ENCODE results near the gene NKG7.

NKG7 gene

DNA sequence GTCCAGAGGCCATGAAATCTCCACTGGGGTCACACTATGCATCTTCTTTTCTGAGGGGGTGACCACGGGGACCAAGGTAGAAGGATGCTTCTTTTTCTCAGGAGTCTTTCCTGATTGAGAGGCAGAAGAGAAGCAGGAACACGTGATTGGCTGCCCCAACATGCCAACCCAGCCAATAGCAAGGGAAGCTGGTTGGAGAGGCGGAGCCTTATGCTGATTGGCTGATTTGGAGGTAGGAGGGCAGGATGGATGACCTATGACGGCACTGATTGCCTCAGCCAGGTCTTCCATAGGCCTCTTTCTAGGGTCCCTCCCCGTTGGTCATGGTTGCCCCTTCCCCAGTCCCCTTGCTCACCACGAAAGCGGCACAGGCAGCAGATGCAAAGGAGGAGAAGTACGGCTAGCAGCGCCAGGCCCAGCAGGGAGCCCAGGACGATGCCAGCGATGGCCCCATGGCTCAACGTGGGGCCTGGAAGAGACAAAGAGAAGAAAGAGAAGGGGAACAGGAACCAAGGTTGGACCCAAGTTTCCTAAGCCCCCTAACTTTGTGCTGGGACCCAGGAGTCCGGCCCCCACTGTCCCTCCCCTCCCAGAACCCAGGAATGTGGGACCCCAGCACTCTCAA is 38.5 kb downstream of the NKG7 start:
- DNase-seq = no peak

- DNase-seq = no peak
Measured at GRCh38 chr19:51331716-51332115, 40.7 kb downstream of the NKG7 start.

- no peak for DNase-seq
Measured at GRCh38 chr19:51331193-51331592, 41.3 kb downstream of the NKG7 start.

DNA sequence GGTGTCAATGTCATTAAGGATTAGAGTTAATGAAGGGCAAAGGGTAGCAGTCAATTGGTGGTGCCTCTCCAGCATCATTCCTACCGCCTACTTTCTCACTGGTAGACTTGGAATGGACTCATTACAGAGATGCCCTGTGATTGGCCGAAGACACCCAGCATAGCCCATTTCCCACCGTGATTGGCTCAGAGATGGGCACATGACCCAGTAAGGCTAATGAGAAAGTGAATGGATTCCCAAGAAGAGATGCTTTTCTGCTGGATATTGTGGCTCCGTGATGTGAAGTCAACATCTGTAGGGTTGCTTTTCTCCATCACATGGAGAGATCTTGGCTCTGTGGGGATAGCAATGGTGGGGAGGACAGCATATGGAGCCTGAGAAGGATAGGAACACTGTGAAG is 42.1 kb downstream of the NKG7 start:
- DNase-seq = no peak

GRCh38 chr19:51329411-51329810 is 43.0 kb downstream of the NKG7 start:
- DNase-seq = no peak

DNA sequence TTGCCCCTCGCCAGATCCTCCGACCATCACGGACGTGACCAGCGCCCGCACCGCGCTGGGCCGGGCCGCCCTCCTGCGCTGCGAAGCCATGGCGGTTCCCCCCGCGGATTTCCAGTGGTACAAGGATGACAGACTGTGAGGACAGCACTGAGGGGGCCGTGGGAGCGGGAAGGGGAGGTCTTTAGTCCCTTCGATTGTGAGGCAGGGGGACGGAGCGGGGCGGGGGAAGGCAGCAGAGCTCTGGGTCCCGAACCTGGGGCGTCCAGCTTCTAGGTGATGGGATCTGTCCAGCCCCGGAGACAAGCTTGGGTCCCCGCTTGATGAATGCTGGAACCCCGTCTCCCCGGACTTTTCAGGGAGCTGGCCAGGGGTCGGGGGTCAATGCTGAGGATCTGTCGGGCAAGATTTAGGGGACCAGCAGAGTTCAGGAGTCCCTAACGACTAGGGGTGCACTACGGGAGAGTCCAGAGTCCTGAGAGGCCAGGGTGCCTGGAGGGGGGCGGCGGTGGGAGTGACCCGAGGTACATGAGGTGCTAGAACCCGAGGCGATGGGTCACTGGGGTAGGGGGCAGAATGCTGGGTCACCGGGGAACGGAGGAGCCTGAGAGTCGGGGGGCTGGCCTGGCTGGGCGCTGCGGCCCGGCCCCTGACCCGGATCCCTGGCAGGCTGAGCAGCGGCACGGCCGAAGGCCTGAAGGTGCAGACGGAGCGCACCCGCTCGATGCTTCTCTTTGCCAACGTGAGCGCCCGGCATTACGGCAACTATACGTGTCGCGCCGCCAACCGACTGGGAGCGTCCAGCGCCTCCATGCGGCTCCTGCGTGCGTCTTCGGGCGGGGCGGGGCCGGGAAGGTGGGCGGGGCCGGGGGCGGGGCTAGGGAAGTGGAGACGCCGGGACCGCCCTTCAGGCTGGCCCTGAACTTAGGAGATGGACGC is 45.1 kb downstream of the NKG7 start:
- peak; percentile 20 for DNase-seq

- no peak for DNase-seq
Measured at GRCh38 chr19:51326216-51327065, 46.0 kb downstream of the NKG7 start.

DNA sequence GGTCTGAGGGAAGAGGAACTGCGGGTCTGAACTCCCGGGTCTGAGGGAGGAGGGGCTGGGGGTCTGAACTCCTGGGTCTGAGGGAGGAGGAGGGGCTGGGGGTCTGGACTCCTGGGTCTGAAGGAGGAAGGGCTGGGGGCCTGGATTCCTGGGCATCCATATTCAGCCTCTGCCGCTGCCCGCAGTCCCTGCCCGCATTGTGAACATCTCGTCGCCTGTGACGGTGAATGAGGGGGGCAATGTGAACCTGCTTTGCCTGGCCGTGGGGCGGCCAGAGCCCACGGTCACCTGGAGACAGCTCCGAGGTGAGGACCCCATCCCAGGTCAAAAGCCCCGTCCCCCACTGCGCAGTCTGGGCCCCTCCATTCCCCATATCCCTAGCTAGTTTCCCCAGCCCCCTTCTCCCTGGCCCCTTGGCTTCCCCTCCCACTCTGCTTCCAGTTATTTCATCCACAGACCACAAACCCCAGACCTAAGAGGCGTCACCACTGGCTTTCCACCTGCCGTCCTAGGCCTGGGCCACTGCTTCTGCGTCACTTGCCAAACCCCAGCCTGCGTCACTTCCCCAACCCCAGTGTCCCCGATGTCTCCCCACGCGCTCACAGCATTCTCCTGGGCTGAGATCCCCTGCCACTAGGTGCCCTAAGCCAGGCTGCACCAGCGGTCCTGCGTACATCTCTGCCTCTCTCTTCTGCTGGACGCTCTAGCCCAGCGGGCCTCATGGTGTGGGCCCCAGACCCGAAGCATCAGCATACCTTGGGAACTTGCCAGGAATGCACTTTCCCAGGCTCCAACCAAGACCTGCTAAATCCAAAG is 47.1 kb downstream of the NKG7 start:
- DNase-seq = no peak

- DNase-seq = no peak
Measured at GRCh38 chr19:51324167-51324481, 48.3 kb downstream of the NKG7 start.

GRCh38 chr19:51323481-51324166 is 48.8 kb downstream of the NKG7 start:
- no peak for DNase-seq

DNA sequence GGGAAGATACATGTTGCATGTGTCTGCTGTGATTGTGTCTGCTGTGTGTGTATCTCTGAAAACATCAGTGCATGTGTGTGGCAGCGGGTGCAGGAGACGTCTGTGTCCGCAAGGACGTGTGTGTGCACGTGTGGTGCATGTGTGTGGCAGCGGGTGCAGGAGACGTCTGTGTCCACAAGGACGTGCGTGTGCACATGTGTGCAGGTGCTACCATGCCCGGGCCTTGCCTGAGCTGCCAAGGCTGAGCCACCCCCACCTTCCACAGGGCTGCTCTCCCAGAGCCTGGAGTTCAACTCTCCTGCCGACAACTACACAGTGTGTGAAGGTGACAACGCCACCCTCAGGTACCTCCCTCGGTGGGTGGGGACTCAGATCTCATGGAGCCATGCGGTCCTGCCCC is 50.7 kb downstream of the NKG7 start:
- DNase-seq = no peak
